PFSK-1 (cell line): ENCODE measurements around the gene SPTB.

Experiments used
- POLR2AphosphoS5 ChIP-seq: IDR thresholded peaks from 2 replicates; pipeline ENCODE4 v1.6.1; 2012; ENCODE audit warnings: low read depth, mild to moderate bottlenecking, control low read depth, low read length, moderate library complexity
- REST ChIP-seq, 2 experiments: IDR thresholded peaks; 2 replicates each; pipeline versions ENCODE4 v1.6.1 to v1.8.0; 2011 to 2012; ENCODE audit warnings: low read depth in 2 of 2, low read length in 2 of 2, control low read depth in 1 of 2, inconsistent platforms in 1 of 2, mild to moderate bottlenecking in 1 of 2, moderate library complexity in 1 of 2; ENCODE audit not compliant: insufficient read depth in 1 of 2
- TAF1 ChIP-seq: IDR thresholded peaks from 2 replicates; pipeline ENCODE4 v1.6.1; 2012; ENCODE audit warnings: low read length, control low read depth, borderline replicate concordance; ENCODE audit not compliant: insufficient read depth

GRCh38 chr14:64722842-64723447 is 156.8 kb downstream of the SPTB start:
- TF ChIP-seq TAF1 (no peak), POLR2AphosphoS5 (no peak), REST (IDR thresholded peaks at IDR 0.05; ENCODE audit: insufficient read depth in 1 of 2, low read depth in 2 of 2, low read length in 2 of 2) (no peak)
